MM.1S (cell line): Measurements from ENCODE around the gene USB1.

ENCODE experiments used
- DNase-seq: peaks from one replicate; pipeline ENCODE4 v3.0.0-alpha.2; 2015
- H2AFZ ChIP-seq: fragments of 300-600 bp; sonication (generic); 2 replicates; pipeline ENCODE4 v1.6.0; 2016; ENCODE audit warnings: antibody characterized with exemption, low read length
- H3F3A ChIP-seq: fragments of 300-600 bp; sonication (generic); 2 replicates; pipeline ENCODE4 v1.6.1; 2016; ENCODE audit warnings: mild to moderate bottlenecking, antibody characterized with exemption, low read length, moderate library complexity, mixed read lengths; ENCODE audit not compliant: insufficient read depth
- H3K27ac ChIP-seq: fragments of 300-600 bp; sonication (generic); 2 replicates; pipeline ENCODE4 v1.5.1; 2016; ENCODE audit warnings: mild to moderate bottlenecking, low read length
- H3K27me3 ChIP-seq: fragments of 300-600 bp; sonication (generic); replicated peaks from 2 replicates; pipeline ENCODE4 v1.6.0; 2016; ENCODE audit warnings: low read length; ENCODE audit not compliant: insufficient read depth
- H3K36me3 ChIP-seq: fragments of 300-600 bp; sonication (generic); replicated peaks from 2 replicates; pipeline ENCODE4 v1.6.1; 2016; ENCODE audit warnings: mild to moderate bottlenecking, low read length, mixed read lengths; ENCODE audit not compliant: insufficient read depth
- H3K4me1 ChIP-seq: fragments of 300-600 bp; sonication (generic); 2 replicates; pipeline ENCODE4 v1.6.1; 2016; ENCODE audit warnings: low read length, mixed read lengths
- H3K4me2 ChIP-seq: fragments of 300-600 bp; sonication (generic); 2 replicates; pipeline ENCODE4 v1.6.0; 2016; ENCODE audit warnings: low read depth, low read length
- H3K4me3 ChIP-seq: fragments of 300-600 bp; sonication (generic); 2 replicates; pipeline ENCODE4 v1.5.1; 2016; ENCODE audit warnings: low read length, mixed read lengths
- H3K79me2 ChIP-seq: fragments of 300-600 bp; sonication (generic); 2 replicates; pipeline ENCODE4 v1.6.1; 2016; ENCODE audit warnings: mixed run types, low read length, mixed read lengths
- H3K9ac ChIP-seq: fragments of 300-600 bp; sonication (generic); 2 replicates; pipeline ENCODE4 v1.6.1; 2016; ENCODE audit warnings: low read length, mixed read lengths
- H3K9me2 ChIP-seq: fragments of 300-600 bp; sonication (generic); replicated peaks from 2 replicates; pipeline ENCODE4 v1.6.1; 2016; ENCODE audit warnings: mild to moderate bottlenecking, low read length, mixed read lengths; ENCODE audit not compliant: insufficient read depth
- H3K9me3 ChIP-seq: fragments of 300-600 bp; sonication (generic); replicated peaks from 2 replicates; pipeline ENCODE4 v1.6.1; 2016; ENCODE audit warnings: mild to moderate bottlenecking, low read length, mixed read lengths; ENCODE audit not compliant: insufficient read depth
- H4K20me1 ChIP-seq: fragments of 300-600 bp; sonication (generic); 2 replicates; pipeline ENCODE4 v1.6.1; 2016; ENCODE audit warnings: mild to moderate bottlenecking, low read length, moderate library complexity, mixed read lengths; ENCODE audit not compliant: insufficient read depth
- CTCF ChIP-seq: fragments of 300-600 bp; sonication (generic); IDR thresholded peaks from 2 replicates; pipeline ENCODE4 v1.5.1; 2016; ENCODE audit warnings: antibody characterized with exemption, low read length, mixed read lengths
- EZH2 ChIP-seq: fragments of 300-600 bp; sonication (generic); optimal IDR thresholded peaks from 2 replicates; pipeline ENCODE3; 2017; ENCODE audit warnings: low read depth, mild to moderate bottlenecking, antibody characterized with exemption, low read length, mixed read lengths
- EZH2phosphoT487 ChIP-seq: fragments of 300-600 bp; sonication (generic); IDR thresholded peaks from 2 replicates; pipeline ENCODE4 v1.6.1; 2018; ENCODE audit warnings: antibody characterized with exemption, low read length

USB1 gene

GRCh38 chr16:57987441-57988177 lies 13.6 kb upstream of the USB1 start:
- H3K79me2 ChIP-seq, result no peaks in the 10 kb centered on the region
- no peaks in the 10 kb centered on the region for H3K9me3 ChIP-seq
- H3K9ac ChIP-seq, result no peak overlapping the region
- no peak overlapping the region for H3K4me2 ChIP-seq
- H3F3A ChIP-seq, result no peaks in the 10 kb centered on the region
- no peaks in the 10 kb centered on the region for H3K4me1 ChIP-seq
- H3K27me3 ChIP-seq, result no peaks in the 10 kb centered on the region
- TF ChIP-seq CTCF (no peak), EZH2phosphoT487 (no peak), EZH2 (no peak)
- no peaks in the 10 kb centered on the region for H3K36me3 ChIP-seq
- DNase-seq, result no peak
- H2AFZ ChIP-seq, result no peak overlapping the region
- H3K27ac ChIP-seq, result no peak overlapping the region
- H4K20me1 ChIP-seq, result no peaks in the 10 kb centered on the region
- no peaks in the 10 kb centered on the region for H3K9me2 ChIP-seq
- no peak overlapping the region for H3K4me3 ChIP-seq

- Histone ChIP-seq H3K79me2 (no peaks in the 10 kb centered on the region), H4K20me1 (no peaks in the 10 kb centered on the region), H3K4me2 (no peak overlapping the region), H3K27me3 (no peaks in the 10 kb centered on the region), H3F3A (no peaks in the 10 kb centered on the region), H2AFZ (no peak overlapping the region), H3K9ac (no peak overlapping the region), H3K4me3 (no peak overlapping the region), H3K9me2 (no peaks in the 10 kb centered on the region), H3K36me3 (no peaks in the 10 kb centered on the region), H3K27ac (no peak overlapping the region), H3K4me1 (no peaks in the 10 kb centered on the region), H3K9me3 (no peaks in the 10 kb centered on the region)
- TF ChIP-seq EZH2phosphoT487 (no peak), EZH2 (no peak), CTCF (no peak)
- no peak for DNase-seq
Observed at GRCh38 chr16:57988929-57989328, 12.3 kb upstream of the USB1 start.

GRCh38 chr16:57991551-57992059 lies 9.6 kb upstream of the USB1 start:
- H3K27me3 ChIP-seq, result no peaks in the 10 kb centered on the region
- H3K4me3 ChIP-seq, result no peak overlapping the region
- H3K4me1 ChIP-seq, result 0 out of 2 replicates have a peak, but pooled peaks cover 3% of the 10 kb centered on the region
- DNase-seq, result no peak
- no peak for TF ChIP-seq EZH2phosphoT487
- TF ChIP-seq EZH2, result no peak
- TF ChIP-seq CTCF, result no peak
- no peak overlapping the region for H2AFZ ChIP-seq
- H3K9me3 ChIP-seq, result no peaks in the 10 kb centered on the region
- H3K9ac ChIP-seq, result no peak overlapping the region
- H3K79me2 ChIP-seq, result no peaks in the 10 kb centered on the region
- no peaks in the 10 kb centered on the region for H3K9me2 ChIP-seq
- no peak overlapping the region for H3K4me2 ChIP-seq
- no peaks in the 10 kb centered on the region for H3K36me3 ChIP-seq
- H3K27ac ChIP-seq, result no peak overlapping the region
- no peaks in the 10 kb centered on the region for H3F3A ChIP-seq
- no peaks in the 10 kb centered on the region; the same call in 1 of the 2 replicates for H4K20me1 ChIP-seq
